IMR-90 (cell line): ENCODE data around the gene NUBPL. TPM values are rescaled to one million over a fixed set of nuclear protein-coding genes. Genes with fewer than 3 reads are reported as not detected.

ENCODE experiments used
- ATAC-seq: fragments of 200-7000 bp; cut with Tn5 transposase; 2 replicates; pipeline ENCODE4 v1.9.1; 2020; ENCODE audit warnings: low read depth, mild to moderate bottlenecking, moderate library complexity
- BruUV-seq: library from RNA; stranded (reverse); fragments of 400-500 nt; replicated peaks from 2 replicates; lab custom pipeline; 2021; lab: Mats Ljungman, UMichigan
- CTCF ChIA-PET: fragments of 300-600 bp; formaldehyde crosslinking; extraction: SDS; loops from one replicate; lab custom pipeline; 2021; ENCODE audit warnings: antibody characterized with exemption; lab: Yijun Ruan, JAX
- POLR2A ChIA-PET: fragments of 300-600 bp; sonication (Branson Sonifier 250); formaldehyde crosslinking; loops from one replicate; lab custom pipeline; 2022; ENCODE audit warnings: antibody characterized with exemption; ENCODE audit not compliant: unreplicated experiment; lab: Charles Lee
- DNase-seq: peaks from one replicate; pipeline ENCODE4 v3.0.0; 2013
- H2AFZ ChIP-seq: replicated peaks from 2 replicates; pipeline ENCODE3; 2013; ENCODE audit warnings: low read length, mild to moderate bottlenecking; ENCODE audit not compliant: poor library complexity
- H2AK5ac ChIP-seq: 2 replicates; pipeline ENCODE4 v1.6.1; 2013; ENCODE audit warnings: low read depth, low read length, inconsistent platforms
- H2AK9ac ChIP-seq: replicated peaks from 2 replicates; pipeline ENCODE3; 2013; ENCODE audit warnings: mild to moderate bottlenecking, low read depth, low read length, moderate library complexity; ENCODE audit not compliant: poor library complexity
- H2BK120ac ChIP-seq: 2 replicates; pipeline ENCODE4 v1.6.1; 2013; ENCODE audit warnings: low read depth, low read length, inconsistent platforms
- H2BK15ac ChIP-seq: 3 replicates; pipeline ENCODE4 v1.6.1; 2013; ENCODE audit warnings: low read depth, low read length, inconsistent platforms
- H2BK20ac ChIP-seq: 2 replicates; pipeline ENCODE4 v1.6.1; 2013; ENCODE audit warnings: low read depth, mild to moderate bottlenecking, inconsistent platforms, low read length, moderate library complexity
- H2BK5ac ChIP-seq: 2 replicates; pipeline ENCODE4 v1.6.1; 2013; ENCODE audit warnings: mild to moderate bottlenecking, low read depth, low read length, inconsistent platforms; ENCODE audit not compliant: poor library complexity, severe bottlenecking
- H3K14ac ChIP-seq: replicated peaks from 2 replicates; pipeline ENCODE4 v1.6.1; 2013; ENCODE audit warnings: low read depth, low read length, inconsistent platforms
- H3K18ac ChIP-seq: 2 replicates; pipeline ENCODE4 v1.6.1; 2013; ENCODE audit warnings: low read depth, low read length, control low read depth
- H3K23ac ChIP-seq: 2 replicates; pipeline ENCODE4 v1.6.1; 2013; ENCODE audit warnings: low read depth, low read length, inconsistent platforms
- H3K27ac ChIP-seq: 2 replicates; pipeline ENCODE4 v1.5.1; 2013; ENCODE audit warnings: mild to moderate bottlenecking, control low read depth, low read length; ENCODE audit not compliant: insufficient read depth
- H3K27me3 ChIP-seq: 2 replicates; pipeline ENCODE4 v1.6.1; 2013; ENCODE audit warnings: low read length; ENCODE audit not compliant: control insufficient read depth, insufficient read depth
- H3K36me3 ChIP-seq: 2 replicates; pipeline ENCODE4 v1.6.1; 2013; ENCODE audit warnings: low read length, mixed read lengths; ENCODE audit not compliant: control insufficient read depth, insufficient read depth
- H3K4ac ChIP-seq: 2 replicates; pipeline ENCODE4 v1.6.1; 2013; ENCODE audit warnings: low read depth, low read length, inconsistent platforms
- H3K4me1 ChIP-seq: 2 replicates; pipeline ENCODE4 v1.6.1; 2013; ENCODE audit warnings: low read length, mixed read lengths; ENCODE audit not compliant: control insufficient read depth, insufficient read depth
- H3K4me2 ChIP-seq: 2 replicates; pipeline ENCODE4 v1.6.1; 2013; ENCODE audit warnings: low read depth, mild to moderate bottlenecking, control low read depth, low read length, moderate library complexity
- H3K4me3 ChIP-seq: 2 replicates; pipeline ENCODE4 v1.5.1; 2013; ENCODE audit warnings: low read depth, mild to moderate bottlenecking, control low read depth, low read length, moderate library complexity; ENCODE audit not compliant: insufficient read depth
- H3K56ac ChIP-seq: 2 replicates; pipeline ENCODE4 v1.6.1; 2013; ENCODE audit warnings: low read length, inconsistent platforms; ENCODE audit not compliant: insufficient read depth; ENCODE audit errors: extremely low read depth
- H3K79me1 ChIP-seq, 2 experiments: 2 replicates each; pipeline ENCODE4 v1.6.1; 2013; ENCODE audit warnings: low read length in 2 of 2, inconsistent platforms in 1 of 2, low read depth in 1 of 2
- H3K9ac ChIP-seq: 2 replicates; pipeline ENCODE4 v1.6.1; 2013; ENCODE audit warnings: low read depth, low read length, control low read depth
- H3K9me1 ChIP-seq: 2 replicates; pipeline ENCODE4 v1.6.1; 2013; ENCODE audit warnings: low read length, inconsistent platforms; ENCODE audit not compliant: insufficient read depth
- H3K9me3 ChIP-seq: 2 replicates; pipeline ENCODE4 v1.6.1; 2013; ENCODE audit warnings: low read length; ENCODE audit not compliant: control insufficient read depth, insufficient read depth
- H4K20me1 ChIP-seq: 2 replicates; pipeline ENCODE4 v1.6.1; 2013; ENCODE audit warnings: low read length, inconsistent platforms; ENCODE audit not compliant: insufficient read depth
- H4K5ac ChIP-seq: 2 replicates; pipeline ENCODE4 v1.6.1; 2013; ENCODE audit warnings: mild to moderate bottlenecking, low read depth, low read length, control low read depth
- H4K8ac ChIP-seq, 2 experiments: 2 replicates each; pipeline ENCODE4 v1.6.1; 2013; ENCODE audit warnings: low read depth in 2 of 2, low read length in 2 of 2, control low read depth in 1 of 2, inconsistent platforms in 1 of 2
- H4K91ac ChIP-seq: 2 replicates; pipeline ENCODE4 v1.6.1; 2013; ENCODE audit warnings: low read depth, low read length, inconsistent platforms; ENCODE audit not compliant: insufficient read depth
- BHLHE40 ChIP-seq: fragments of 150-350 bp; IDR thresholded peaks from 2 replicates; pipeline ENCODE4 v1.6.1; 2016; ENCODE audit warnings: mild to moderate bottlenecking, low read depth, low read length
- CEBPB ChIP-seq: IDR thresholded peaks from 2 replicates; pipeline ENCODE4 v1.6.1; 2012; ENCODE audit warnings: low read depth, low read length, improper control_type of control experiment
- CHD1 ChIP-seq: IDR thresholded peaks from 2 replicates; pipeline ENCODE4 v1.6.1; 2012; ENCODE audit warnings: low read depth, low read length, improper control_type of control experiment
- CTCF ChIP-seq: conservative IDR thresholded peaks from 2 replicates; pipeline ENCODE4 v1.5.1; 2012; ENCODE audit warnings: mild to moderate bottlenecking, low read depth, low read length, improper control_type of control experiment
- ELK1 ChIP-seq: fragments of 150-350 bp; IDR thresholded peaks from 2 replicates; pipeline ENCODE4 v1.6.1; 2016; ENCODE audit warnings: low read depth, mild to moderate bottlenecking, low read length, moderate library complexity, borderline replicate concordance
- FOS ChIP-seq: fragments of 150-350 bp; IDR thresholded peaks from 2 replicates; pipeline ENCODE4 v1.6.1; 2016; ENCODE audit warnings: low read depth, low read length
- MAFK ChIP-seq: IDR thresholded peaks from 2 replicates; pipeline ENCODE4 v1.6.1; 2012; ENCODE audit warnings: low read depth, low read length, improper control_type of control experiment
- MAZ ChIP-seq: IDR thresholded peaks from 2 replicates; pipeline ENCODE4 v1.6.1; 2012; ENCODE audit warnings: low read depth, mild to moderate bottlenecking, low read length, improper control_type of control experiment, moderate library complexity, borderline replicate concordance
- MXI1 ChIP-seq: IDR thresholded peaks from 2 replicates; pipeline ENCODE4 v1.6.1; 2012; ENCODE audit warnings: low read depth, mild to moderate bottlenecking, low read length, moderate library complexity, borderline replicate concordance
- NFE2L2 ChIP-seq: fragments of 150-350 bp; IDR thresholded peaks from 2 replicates; pipeline ENCODE4 v1.6.1; 2016; ENCODE audit warnings: low read depth, mild to moderate bottlenecking, low read length
- POLR2A ChIP-seq: IDR thresholded peaks from 2 replicates; pipeline ENCODE4 v1.6.1; 2012; ENCODE audit warnings: mild to moderate bottlenecking, low read depth, low read length
- RAD21 ChIP-seq: IDR thresholded peaks from 2 replicates; pipeline ENCODE4 v1.6.1; 2012; ENCODE audit warnings: low read length, improper control_type of control experiment
- RCOR1 ChIP-seq: IDR thresholded peaks from 2 replicates; pipeline ENCODE4 v1.6.1; 2012; ENCODE audit warnings: mild to moderate bottlenecking, low read length, improper control_type of control experiment; ENCODE audit not compliant: insufficient replicate concordance
- RFX5 ChIP-seq: IDR thresholded peaks from 2 replicates; pipeline ENCODE4 v1.8.0; 2012; ENCODE audit warnings: low read depth, mild to moderate bottlenecking, low read length, moderate library complexity
- SMC3 ChIP-seq: fragments of 150-350 bp; IDR thresholded peaks from 2 replicates; pipeline ENCODE4 v1.6.1; 2016; ENCODE audit warnings: low read depth, mild to moderate bottlenecking, antibody characterized with exemption, low read length, moderate library complexity
- USF2 ChIP-seq: fragments of 150-350 bp; IDR thresholded peaks from 2 replicates; pipeline ENCODE4 v1.6.1; 2017; ENCODE audit warnings: mild to moderate bottlenecking, antibody characterized with exemption, low read length, low read depth
- WGBS, 2 experiments: methylation state at CpG; one replicate each; pipeline versions ENCODE4 v1.1.5 to v1.1.7; 2013; ENCODE audit warnings: missing lambda C conversion rate in 2 of 2; ENCODE audit not compliant: insufficient read length in 1 of 2; ENCODE audit errors: extremely low coverage in 2 of 2; 5-methylcytosine and 5-hydroxymethylcytosine counted together
- dilution Hi-C: fragments of 300-500 bp; cut with HindIII; formaldehyde crosslinking; loops from one replicate; pipeline ENCODE4 v1.14.3; 2018; ENCODE audit warnings: low sequenced_read_pairs; ENCODE audit not compliant: unreplicated experiment
- in situ Hi-C: fragments of 300-500 bp; cut with MboI; formaldehyde crosslinking; loops from 3 replicates; pipeline ENCODE4 v1.14.3; 2019; ENCODE audit warnings: low sequenced_read_pairs, inconsistent platforms, mixed read lengths
- intact Hi-C: fragments of 100-400 bp; cut with micrococcal nuclease; formaldehyde crosslinking; loops from 2 replicates; pipeline ENCODE4 v1.10.0; 2022
- polyA plus RNA-seq, 3 experiments: library from polyadenylated mRNA; depleted of rRNA; stranded (reverse); fragments of >200 nt; gene quantifications; 2 replicates each; pipeline ENCODE4 v1.2.3, GENCODE V29; 2012; ENCODE audit warnings: low replicate concordance in 1 of 3
- total RNA-seq: library from RNA; depleted of rRNA; stranded (reverse); fragments of >200 nt; gene quantifications from 2 replicates; pipeline ENCODE4 v1.2.3, GENCODE V29; 2012

Gene NUBPL
- total and polyA plus RNA-seq, 2 of the 4 experiments (the other 2 are of a cell fraction): 5.4 to 11.5 TPM

- H3K18ac ChIP-seq: no peak overlapping the region
- no peaks in the 10 kb centered on the region for H4K20me1 ChIP-seq
- ChIA-PET CTCF (interaction anchor here (0.6 kb wide), 1 partner anchor 1774 kb away, joined by 5 read pairs; no protein-coding TSS in a partner anchor), POLR2A (no interaction called here)
- no peaks in the 10 kb centered on the region for H3K9me1 ChIP-seq
- no peak overlapping the region for H3K27ac ChIP-seq
- no peaks in the 10 kb centered on the region for H3K4me1 ChIP-seq
- no peaks in the 10 kb centered on the region for H3K79me1 ChIP-seq
- TF ChIP-seq RCOR1 (no peak), RFX5 (no peak), CHD1 (no peak), FOS (no peak), RAD21 (no peak), MXI1 (no peak), BHLHE40 (no peak), MAFK (no peak), ELK1 (no peak), SMC3 (no peak), CEBPB (no peak), MAZ (no peak), CTCF (no peak), POLR2A (no peak), USF2 (no peak), NFE2L2 (no peak)
- no peak overlapping the region for H3K9ac ChIP-seq
- H2AK5ac ChIP-seq: no peak overlapping the region
- H3K27me3 ChIP-seq: no peaks in the 10 kb centered on the region
- no peak overlapping the region for H4K8ac ChIP-seq
- DNase-seq (no peak), ATAC-seq (no peak)
- no peak overlapping the region for H2AK9ac ChIP-seq
- dilution Hi-C loops (no loop called here), intact Hi-C loops (no loop called here), in situ Hi-C loops (no loop called here)
- H2BK15ac ChIP-seq: no peak overlapping the region
- no peak overlapping the region for H4K5ac ChIP-seq
- H3K56ac ChIP-seq: no peak overlapping the region
- no peaks in the 10 kb centered on the region for H3K9me3 ChIP-seq
- BruUV-seq: no TSS peak
- no peak overlapping the region for H3K4me3 ChIP-seq
- no CpG with 5 or more reads among the region's 2 CpGs for WGBS, 2 experiments
- no peak overlapping the region for H4K91ac ChIP-seq
- no peak overlapping the region for H3K4ac ChIP-seq
- no peak overlapping the region for H2BK5ac ChIP-seq
- H2BK20ac ChIP-seq: no peak overlapping the region
- no peak overlapping the region for H3K23ac ChIP-seq
- no peak overlapping the region for H3K4me2 ChIP-seq
- H3K14ac ChIP-seq: no peak overlapping the region
- H3K36me3 ChIP-seq: no peaks in the 10 kb centered on the region
- no peak overlapping the region for H2BK120ac ChIP-seq
- H2AFZ ChIP-seq: no peak overlapping the region
Measured at GRCh38 chr14:31682768-31683167, 121.6 kb downstream of the NUBPL start.
